ENCODE measurements around the gene VWA3A. TPM values are rescaled to one million over a fixed set of nuclear protein-coding genes. Genes with fewer than 3 reads are reported as not detected.
A peak's percentile ranks its signal among the peaks of the same experiment; 100 is the strongest.

VWA3A gene
- total RNA-seq, 1 experiment from 2014 or later: not detected

DNA sequence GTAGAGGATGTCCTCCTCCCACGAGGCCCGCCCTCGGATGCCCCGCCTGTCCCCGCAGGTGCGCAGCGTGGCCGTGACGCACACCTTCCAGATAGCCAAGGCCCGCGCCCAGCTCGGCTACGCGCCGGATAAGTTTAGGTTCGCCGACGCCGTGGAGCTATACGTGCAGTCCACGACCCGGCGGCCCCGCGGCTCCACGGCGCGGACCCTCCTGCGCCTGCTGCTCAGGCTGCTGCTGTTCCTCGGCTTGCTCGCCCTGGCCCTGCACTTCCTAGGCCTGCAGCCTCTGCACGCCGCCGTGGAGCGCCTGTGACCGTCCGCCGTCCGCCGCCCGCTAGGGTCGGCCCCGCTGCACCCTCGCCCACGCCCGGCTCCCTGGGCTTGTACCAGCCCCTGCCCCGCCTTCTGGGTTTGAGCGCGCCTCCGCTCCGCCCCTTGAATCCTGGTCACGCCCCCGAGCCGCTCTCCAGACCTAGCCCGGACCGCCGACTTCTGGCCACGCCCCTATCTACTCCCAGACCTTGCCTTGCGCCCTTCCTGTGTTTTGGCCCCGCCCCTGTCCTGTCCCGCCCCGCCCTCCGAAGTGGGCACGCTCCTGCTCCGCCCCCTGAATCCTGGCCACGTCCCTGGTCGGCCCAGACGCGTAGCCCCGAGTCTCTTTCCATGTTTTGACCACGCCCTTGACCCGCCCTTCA lies 97.9 kb downstream of the VWA3A start:
- Histone ChIP-seq H3K27ac (ENCODE audit: low read length) (no peak overlapping the region), H3K4me1 (ENCODE audit: control insufficient read depth, insufficient read depth, low read length) (peaks cover 26% of the 10 kb centered on the region), H3K9me3 (ENCODE audit: control insufficient read depth, insufficient read depth, low read depth, low read length) (no peaks in the 10 kb centered on the region), H3K27me3 (ENCODE audit: control insufficient read depth, insufficient read depth, low read length) (no peaks in the 10 kb centered on the region), H3K36me3 (ENCODE audit: control insufficient read depth, insufficient read depth, low read length) (no peaks in the 10 kb centered on the region), H3K4me3 (ENCODE audit: low read depth in 2 of 2, low read length in 2 of 2) (peak overlapping the region; percentile 61 to 65)
- TF ChIP-seq TCF7L2 (IDR thresholded peaks at IDR 0.05; ENCODE audit: low read depth, low read length) (no peak), SIN3A (IDR thresholded peaks at IDR 0.05; ENCODE audit: borderline replicate concordance, insufficient read depth, low read depth, low read length) (peak; percentile 55; the same call in 1 of the 2 replicates)
- POLR2A ChIA-PET: no interaction called here
- CTCF ChIA-PET: interaction anchor here (1.2 to 2.8 kb wide), 3 partner anchors 91 to 239 kb away, joined by 5 to 15 read pairs (median 11); no protein-coding TSS in a partner anchor
- in situ Hi-C loops (cut with HindIII; ENCODE audit: low pct_unique_long_range_greater_than_20kb, low sequenced_read_pairs) (loop anchor here (25.0 kb wide), 1 partner anchor 103 kb away; the partner anchor contains the start of gene VWA3A), intact Hi-C loops (cut with micrococcal nuclease; ENCODE audit: unreplicated experiment) (no loop called here)
- DNase-seq (ENCODE audit: low read depth, low spot score): no peak
- peak; percentile 84 for ATAC-seq
- BruUV-seq (replicated peaks): no TSS peak

GRCh38 chr16:22190776-22191531 lies 98.6 kb downstream of the VWA3A start:
- in situ Hi-C loops (cut with HindIII; ENCODE audit: low pct_unique_long_range_greater_than_20kb, low sequenced_read_pairs) (loop anchor here (25.0 kb wide), 1 partner anchor 104 kb away; the partner anchor contains the start of gene VWA3A), intact Hi-C loops (cut with micrococcal nuclease; ENCODE audit: unreplicated experiment) (no loop called here)
- DNase-seq (ENCODE audit: low read depth, low spot score) (peak; percentile 99), ATAC-seq (peak; percentile 84)
- POLR2A ChIA-PET: interaction anchor here (0.6 to 0.7 kb wide), 4 partner anchors 16 to 575 kb away, joined by 5 to 11 read pairs (median 8); no protein-coding TSS in a partner anchor
- no peak for TF ChIP-seq REST (IDR thresholded peaks at IDR 0.05; ENCODE audit: insufficient read depth in 1 of 2, low read depth in 2 of 2, low read length in 1 of 2)
- TF ChIP-seq, protein P1, sequence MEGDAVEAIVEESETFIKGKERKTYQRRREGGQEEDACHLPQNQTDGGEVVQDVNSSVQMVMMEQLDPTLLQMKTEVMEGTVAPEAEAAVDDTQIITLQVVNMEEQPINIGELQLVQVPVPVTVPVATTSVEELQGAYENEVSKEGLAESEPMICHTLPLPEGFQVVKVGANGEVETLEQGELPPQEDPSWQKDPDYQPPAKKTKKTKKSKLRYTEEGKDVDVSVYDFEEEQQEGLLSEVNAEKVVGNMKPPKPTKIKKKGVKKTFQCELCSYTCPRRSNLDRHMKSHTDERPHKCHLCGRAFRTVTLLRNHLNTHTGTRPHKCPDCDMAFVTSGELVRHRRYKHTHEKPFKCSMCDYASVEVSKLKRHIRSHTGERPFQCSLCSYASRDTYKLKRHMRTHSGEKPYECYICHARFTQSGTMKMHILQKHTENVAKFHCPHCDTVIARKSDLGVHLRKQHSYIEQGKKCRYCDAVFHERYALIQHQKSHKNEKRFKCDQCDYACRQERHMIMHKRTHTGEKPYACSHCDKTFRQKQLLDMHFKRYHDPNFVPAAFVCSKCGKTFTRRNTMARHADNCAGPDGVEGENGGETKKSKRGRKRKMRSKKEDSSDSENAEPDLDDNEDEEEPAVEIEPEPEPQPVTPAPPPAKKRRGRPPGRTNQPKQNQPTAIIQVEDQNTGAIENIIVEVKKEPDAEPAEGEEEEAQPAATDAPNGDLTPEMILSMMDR (IDR thresholded peaks at IDR 0.05): no peak
- no peak for TF ChIP-seq POLR2AphosphoS5 (IDR thresholded peaks at IDR 0.05; ENCODE audit: low read depth, low read length)
- no peak for TF ChIP-seq SIN3A (IDR thresholded peaks at IDR 0.05; ENCODE audit: borderline replicate concordance, insufficient read depth, low read depth, low read length)
- no peak for TF ChIP-seq TCF7L2 (IDR thresholded peaks at IDR 0.05; ENCODE audit: low read depth, low read length)
- no peaks in the 10 kb centered on the region for H3K36me3 ChIP-seq (ENCODE audit: control insufficient read depth, insufficient read depth, low read length)
- CTCF ChIA-PET: interaction anchor here (0.5 to 1.2 kb wide), 4 partner anchors 60 to 212 kb away, joined by 3 to 11 read pairs (median 4); no protein-coding TSS in a partner anchor
- peaks cover 26% of the 10 kb centered on the region for H3K4me1 ChIP-seq (ENCODE audit: control insufficient read depth, insufficient read depth, low read length)
- H3K27me3 ChIP-seq (ENCODE audit: control insufficient read depth, insufficient read depth, low read length): no peaks in the 10 kb centered on the region
- peak overlapping the region; percentile 65 to 77 for H3K4me3 ChIP-seq (ENCODE audit: low read depth in 2 of 2, low read length in 2 of 2)
- no peaks in the 10 kb centered on the region for H3K9me3 ChIP-seq (ENCODE audit: control insufficient read depth, insufficient read depth, low read depth, low read length)
- BruUV-seq (replicated peaks): no TSS peak
- H3K27ac ChIP-seq (ENCODE audit: low read length): peak overlapping the region; percentile 72

All from Panc1 (cell line).